Esophagus muscularis mucosa (tissue), 4 donors: ENCODE measurements around the gene CEP112. TPM values are rescaled to one million over a fixed set of nuclear protein-coding genes. Genes with fewer than 3 reads are reported as not detected.
A peak's percentile ranks its signal among the peaks of the same experiment; 100 is the strongest.

Experiments used
- DNase-seq: peaks from one replicate; pipeline ENCODE4 v3.0.0-alpha.2; 2017; ENCODE audit errors: extremely low spot score
- H3K27ac ChIP-seq, 4 donors: fragments of 200-600 bp; sonication (generic); replicated peaks in 1 of 4; 1 replicate in 3 of 4; 2 replicates in 1 of 4; pipeline ENCODE4 v1.5.1; 2016 to 2019; ENCODE audit warnings: mild to moderate bottlenecking in 1 of 4
- H3K27me3 ChIP-seq, 4 donors: fragments of 200-600 bp; sonication (generic); one replicate each; pipeline versions ENCODE4 v1.5.1 to v1.6.0; 2016 to 2019
- H3K36me3 ChIP-seq, 4 donors: fragments of 200-600 bp; sonication (generic); one replicate each; pipeline ENCODE4 v1.5.1; 2016 to 2019
- H3K4me1 ChIP-seq, 4 donors: fragments of 200-600 bp; sonication (generic); one replicate each; pipeline ENCODE4 v1.5.1; 2016 to 2019
- H3K4me3 ChIP-seq, 4 donors: fragments of 200-600 bp; sonication (generic); 1 replicate in 2 of 4; 2 replicates in 2 of 4; pipeline ENCODE4 v1.5.1; 2016 to 2019; ENCODE audit warnings: mild to moderate bottlenecking in 4 of 4, moderate library complexity in 1 of 4
- H3K9me3 ChIP-seq, 4 donors: fragments of 200-600 bp; sonication (generic); 1 replicate in 3 of 4; 2 replicates in 1 of 4; pipeline ENCODE4 v1.5.1; 2016 to 2019
- CTCF ChIP-seq, 3 experiments: fragments of 200-600 bp in 2 of 3; fragments of 450-650 bp in 1 of 3; sonication (generic) in 2 of 3; IDR thresholded peaks; one replicate each; pipeline ENCODE4 v1.5.1; 2017 to 2019; ENCODE audit warnings: antibody characterized with exemption in 3 of 3, mild to moderate bottlenecking in 2 of 3, moderate library complexity in 1 of 3
- EP300 ChIP-seq: sonication (generic); formaldehyde crosslinking; IDR thresholded peaks from one replicate; pipeline ENCODE4 v1.6.1; 2017; ENCODE audit warnings: antibody characterized with exemption
- POLR2A ChIP-seq: fragments of 450-650 bp; IDR thresholded peaks from one replicate; pipeline ENCODE4 v1.6.1; 2017; ENCODE audit warnings: antibody characterized with exemption, moderate library complexity, mild to moderate bottlenecking, low read depth
- POLR2AphosphoS5 ChIP-seq, 2 donors: sonication (generic); formaldehyde crosslinking; IDR thresholded peaks; one replicate each; pipeline ENCODE4 v1.6.1; 2017; ENCODE audit warnings: antibody characterized with exemption in 2 of 2
- WGBS: methylation state at CpG from one replicate; pipeline ENCODE4 v1.1.5; 2018; 5-methylcytosine and 5-hydroxymethylcytosine counted together
- intact Hi-C: fragments of 100-400 bp; cut with DNase I; formaldehyde crosslinking; loops from one replicate; pipeline ENCODE4 v1.15.1; 2023
- total RNA-seq, 4 donors: library from RNA; depleted of rRNA; stranded (reverse); fragments of >200 nt; gene quantifications; one replicate each; pipeline versions ENCODE4 v1.1.0 to v1.2.1, GENCODE V29; 2016

Gene CEP112
- total RNA-seq, 4 donors from 2014 or later, result 17.0 to 24.7 (median 23.2) TPM

- Histone ChIP-seq H3K4me1 (peaks cover 14 to 31% (median 29%) of the 10 kb centered on the region in 4 donors), H3K4me3 (no peak overlapping the region), H3K9me3 (peaks cover 0 to 9% (median 2%) of the 10 kb centered on the region in 4 donors), H3K27ac (peak overlapping the region; percentile 54 to 66 (median 58)), H3K27me3 (no peaks in the 10 kb centered on the region), H3K36me3 (no peaks in the 10 kb centered on the region)
- TF ChIP-seq POLR2AphosphoS5 (IDR thresholded peaks at IDR 0.05), result peak in 1 of 2 donors; percentile 26
- TF ChIP-seq EP300, result no peak
- intact Hi-C loops, result no loop called here
- WGBS, result 50% methylated on average over 3 of the region's 3 CpGs
- no peak for DNase-seq
Measured at GRCh38 chr17:65730711-65731169, 461.2 kb downstream of the CEP112 start.

GRCh38 chr17:65729207-65729606 lies 462.7 kb downstream of the CEP112 start:
- intact Hi-C loops, result no loop called here
- Histone ChIP-seq H3K27me3 (no peaks in the 10 kb centered on the region), H3K4me3 (no peak overlapping the region), H3K36me3 (no peaks in the 10 kb centered on the region), H3K9me3 (peaks cover 0 to 9% (median 2%) of the 10 kb centered on the region in 4 donors), H3K27ac (no peak overlapping the region), H3K4me1 (peaks cover 14 to 32% (median 29%) of the 10 kb centered on the region in 4 donors)
- no peak for DNase-seq
- TF ChIP-seq CTCF (IDR thresholded peaks at IDR 0.05) (no peak), POLR2AphosphoS5 (IDR thresholded peaks at IDR 0.05) (no peak)
- WGBS, result 89% methylated on average over 3 of the region's 3 CpGs

- Histone ChIP-seq H3K4me3 (no peak overlapping the region), H3K4me1 (peaks cover 14 to 45% (median 42%) of the 10 kb centered on the region in 4 donors), H3K27ac (peak overlapping the region in 3 of 4 donors; percentile 3 to 44 (median 42)), H3K27me3 (no peaks in the 10 kb centered on the region), H3K36me3 (no peaks in the 10 kb centered on the region), H3K9me3 (peaks cover 0 to 9% (median 2%) of the 10 kb centered on the region in 4 donors)
- intact Hi-C loops, result no loop called here
- DNase-seq, result no peak
- WGBS, result 68% methylated on average over 2 of the region's 2 CpGs
- TF ChIP-seq EP300 (no peak), POLR2AphosphoS5 (IDR thresholded peaks at IDR 0.05) (no peak), CTCF (IDR thresholded peaks at IDR 0.05) (no peak), POLR2A (no peak)
Measured at GRCh38 chr17:65727832-65728231, 464.1 kb downstream of the CEP112 start.

- intact Hi-C loops, result no loop called here
- Histone ChIP-seq H3K27me3 (no peaks in the 10 kb centered on the region), H3K9me3 (peaks cover 0 to 5% (median 1%) of the 10 kb centered on the region in 4 donors), H3K36me3 (no peaks in the 10 kb centered on the region), H3K27ac (peak overlapping the region in 3 of 4 donors; percentile 3 to 44 (median 42)), H3K4me3 (no peak overlapping the region), H3K4me1 (peaks cover 14 to 46% (median 43%) of the 10 kb centered on the region in 4 donors)
- DNase-seq, result no peak
- WGBS, result 16% methylated on average over 2 of the region's 2 CpGs
- TF ChIP-seq EP300, result no peak
- no peak for TF ChIP-seq POLR2AphosphoS5 (IDR thresholded peaks at IDR 0.05)
- no peak for TF ChIP-seq POLR2A
- no peak for TF ChIP-seq CTCF (IDR thresholded peaks at IDR 0.05)
Measured at GRCh38 chr17:65727246-65727645, 464.7 kb downstream of the CEP112 start.

GRCh38 chr17:65723431-65724151 lies 468.3 kb downstream of the CEP112 start:
- intact Hi-C loops, result no loop called here
- TF ChIP-seq POLR2AphosphoS5 (IDR thresholded peaks at IDR 0.05) (no peak), POLR2A (no peak), EP300 (no peak), CTCF (IDR thresholded peaks at IDR 0.05) (no peak)
- no peak for DNase-seq
- Histone ChIP-seq H3K27ac (no peak overlapping the region), H3K36me3 (no peaks in the 10 kb centered on the region), H3K4me1 (peaks cover 0 to 27% (median 24%) of the 10 kb centered on the region in 4 donors), H3K9me3 (no peaks in the 10 kb centered on the region), H3K27me3 (no peaks in the 10 kb centered on the region), H3K4me3 (no peak overlapping the region)
- 35% methylated on average over 5 of the region's 5 CpGs for WGBS
